NCI-H2227 (cell line): Measurements from ENCODE around the gene ZNF646.

Experiments
- DNase-seq: peaks from one replicate; lab custom pipeline; 2025; ENCODE audit not compliant: unreplicated experiment; lab: John Stamatoyannopoulos, UW

ZNF646 gene

GRCh38 chr16:31063495-31063842, 10.8 kb upstream of the ZNF646 start:
- DNase-seq, result no peak

- DNase-seq, result no peak
These were observed 10.2 kb upstream of the ZNF646 start for GRCh38 chr16:31063843-31064611.

- no peak for DNase-seq
These were observed 9.2 kb upstream of the ZNF646 start for GRCh38 chr16:31064882-31065461.

GRCh38 chr16:31067342-31067741, 6.9 kb upstream of the ZNF646 start:
- no peak for DNase-seq

- DNase-seq, result no peak
These were observed 2.4 kb upstream of the ZNF646 start for GRCh38 chr16:31071861-31072260.

- DNase-seq, result peak; percentile 35
These were observed 1.6 kb upstream of the ZNF646 start for GRCh38 chr16:31072540-31073141.

GRCh38 chr16:31073142-31073969, 866 bp upstream of the ZNF646 start:
- DNase-seq, result peak; percentile 93

GRCh38 chr16:31074814-31075183, 577 bp downstream of the ZNF646 start:
- no peak for DNase-seq

GRCh38 chr16:31076319-31076718, 2.1 kb downstream of the ZNF646 start:
- no peak for DNase-seq

GRCh38 chr16:31077024-31077423, 2.8 kb downstream of the ZNF646 start:
- no peak for DNase-seq

- DNase-seq, result no peak
These were observed 3.6 kb downstream of the ZNF646 start for GRCh38 chr16:31077592-31078396.

- DNase-seq, result no peak
These were observed 4.5 kb downstream of the ZNF646 start for GRCh38 chr16:31078597-31079341.

- no peak for DNase-seq
These were observed 5.2 kb downstream of the ZNF646 start for GRCh38 chr16:31079342-31079944.

- DNase-seq, result no peak
These were observed 5.9 kb downstream of the ZNF646 start for GRCh38 chr16:31080035-31080629.

- DNase-seq, result no peak
These were observed 6.7 kb downstream of the ZNF646 start for GRCh38 chr16:31080756-31081419.

GRCh38 chr16:31081428-31082351, 7.5 kb downstream of the ZNF646 start:
- no peak for DNase-seq

- DNase-seq, result peak; percentile 22
These were observed 8.3 kb downstream of the ZNF646 start for GRCh38 chr16:31082368-31083045.
